H1 (cell line): ENCODE data around the gene CCDC197. TPM values are rescaled to one million over a fixed set of nuclear protein-coding genes. Genes with fewer than 3 reads are reported as not detected.

ENCODE experiments used
- CREB1 ChIP-seq: IDR thresholded peaks from 2 replicates; pipeline ENCODE4 v1.6.1; 2012; ENCODE audit warnings: inconsistent platforms
- POLR2AphosphoS5 ChIP-seq: IDR thresholded peaks from 2 replicates; pipeline ENCODE4 v1.6.1; 2011; ENCODE audit warnings: low read depth, low read length
- POU5F1 ChIP-seq: IDR thresholded peaks from 2 replicates; pipeline ENCODE4 v1.6.1; 2011; ENCODE audit warnings: low read depth, mild to moderate bottlenecking, low read length, moderate library complexity
- RBBP5 ChIP-seq: IDR thresholded peaks from 2 replicates; pipeline ENCODE4 v1.7.1; 2012; ENCODE audit warnings: low read depth, mild to moderate bottlenecking, inconsistent platforms, low read length, moderate library complexity, borderline replicate concordance
- TAF1 ChIP-seq: IDR thresholded peaks from 2 replicates; pipeline ENCODE4 v1.6.1; 2011; ENCODE audit warnings: mild to moderate bottlenecking, low read depth, low read length
- TAF7 ChIP-seq: optimal IDR thresholded peaks from 2 replicates; pipeline ENCODE3; 2011; ENCODE audit warnings: low read depth, mild to moderate bottlenecking, inconsistent platforms, low read length, moderate library complexity, borderline replicate concordance
- TCF12 ChIP-seq: IDR thresholded peaks from 2 replicates; pipeline ENCODE4 v1.6.1; 2011; ENCODE audit warnings: low read depth, mild to moderate bottlenecking, low read length
- YY1 ChIP-seq: IDR thresholded peaks from 2 replicates; pipeline ENCODE4 v1.6.1; 2011; ENCODE audit warnings: low read depth, mild to moderate bottlenecking, low read length
- polyA plus RNA-seq, 7 experiments: library from polyadenylated mRNA; depleted of rRNA in 3 of 7; stranded (reverse) in 5 of 7; unstranded in 2 of 7; fragments of >200 nt in 5 of 7; fragments of 200-250 nt in 2 of 7; gene quantifications; 1 replicate in 5 of 7; 2 replicates in 1 of 7; 4 replicates in 1 of 7; pipeline versions ENCODE4 v1.2.1 to v1.2.3, GENCODE V29; 2011 to 2013; ENCODE audit warnings: missing spikeins in 2 of 7, mixed read lengths in 2 of 7
- total RNA-seq: library from RNA; stranded (reverse); fragmentation: NEBNext Ultra II Directional; extraction: Animal tissue kit (Norgen Biotek cat#: 25700); gene quantifications from 2 replicates; pipeline ENCODE4 v1.2.1, GENCODE V29; 2021
- TF ChIP-seq, protein P1 (sequence below): fragments of 300-600 bp; sonication (generic); IDR thresholded peaks from 2 replicates; pipeline ENCODE4 v1.7.1; 2012; ENCODE audit warnings: low read length, moderate library complexity, mild to moderate bottlenecking, inconsistent platforms; ENCODE audit not compliant: insufficient replicate concordance

The CCDC197 gene
- total and polyA plus RNA-seq, 2 of the 8 experiments (the other 6 are each of a cell fraction or from before 2014, with no cell fraction given) = not detected

DNA sequence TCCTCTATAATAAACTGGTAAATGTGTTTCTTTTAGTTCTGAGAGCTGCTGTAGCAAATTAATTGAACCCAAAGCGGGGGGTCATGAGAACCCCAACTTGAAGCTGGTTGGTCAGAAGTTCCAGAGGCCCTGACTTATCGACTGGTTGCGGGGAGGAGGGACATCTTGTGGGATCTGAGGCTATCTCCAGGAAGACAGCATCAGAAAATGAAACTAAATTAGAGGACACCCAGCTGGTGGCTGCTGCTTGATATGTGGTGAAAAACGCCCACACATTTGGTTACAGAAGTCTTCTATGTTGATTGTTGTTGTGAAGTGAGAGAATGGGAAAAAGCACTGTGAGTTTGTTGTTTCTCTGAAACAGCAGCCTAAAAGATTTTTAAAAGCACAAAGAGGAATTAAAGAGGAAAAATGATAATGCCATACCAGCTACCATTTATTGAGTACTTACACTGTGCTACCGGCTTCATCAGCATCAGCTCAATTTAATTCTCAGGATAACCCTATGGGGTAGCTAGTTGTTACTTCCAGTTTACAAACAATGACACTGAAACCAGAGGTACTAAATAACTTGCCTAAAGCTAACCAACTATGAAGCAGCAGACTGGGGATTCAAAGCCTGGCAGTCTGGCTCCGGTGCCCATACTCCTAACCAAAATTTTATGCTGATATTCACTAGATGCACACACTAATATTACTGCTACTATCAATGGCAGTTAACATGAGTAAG lies 59.6 kb downstream of the CCDC197 start (continued):
- TF ChIP-seq, protein P1, sequence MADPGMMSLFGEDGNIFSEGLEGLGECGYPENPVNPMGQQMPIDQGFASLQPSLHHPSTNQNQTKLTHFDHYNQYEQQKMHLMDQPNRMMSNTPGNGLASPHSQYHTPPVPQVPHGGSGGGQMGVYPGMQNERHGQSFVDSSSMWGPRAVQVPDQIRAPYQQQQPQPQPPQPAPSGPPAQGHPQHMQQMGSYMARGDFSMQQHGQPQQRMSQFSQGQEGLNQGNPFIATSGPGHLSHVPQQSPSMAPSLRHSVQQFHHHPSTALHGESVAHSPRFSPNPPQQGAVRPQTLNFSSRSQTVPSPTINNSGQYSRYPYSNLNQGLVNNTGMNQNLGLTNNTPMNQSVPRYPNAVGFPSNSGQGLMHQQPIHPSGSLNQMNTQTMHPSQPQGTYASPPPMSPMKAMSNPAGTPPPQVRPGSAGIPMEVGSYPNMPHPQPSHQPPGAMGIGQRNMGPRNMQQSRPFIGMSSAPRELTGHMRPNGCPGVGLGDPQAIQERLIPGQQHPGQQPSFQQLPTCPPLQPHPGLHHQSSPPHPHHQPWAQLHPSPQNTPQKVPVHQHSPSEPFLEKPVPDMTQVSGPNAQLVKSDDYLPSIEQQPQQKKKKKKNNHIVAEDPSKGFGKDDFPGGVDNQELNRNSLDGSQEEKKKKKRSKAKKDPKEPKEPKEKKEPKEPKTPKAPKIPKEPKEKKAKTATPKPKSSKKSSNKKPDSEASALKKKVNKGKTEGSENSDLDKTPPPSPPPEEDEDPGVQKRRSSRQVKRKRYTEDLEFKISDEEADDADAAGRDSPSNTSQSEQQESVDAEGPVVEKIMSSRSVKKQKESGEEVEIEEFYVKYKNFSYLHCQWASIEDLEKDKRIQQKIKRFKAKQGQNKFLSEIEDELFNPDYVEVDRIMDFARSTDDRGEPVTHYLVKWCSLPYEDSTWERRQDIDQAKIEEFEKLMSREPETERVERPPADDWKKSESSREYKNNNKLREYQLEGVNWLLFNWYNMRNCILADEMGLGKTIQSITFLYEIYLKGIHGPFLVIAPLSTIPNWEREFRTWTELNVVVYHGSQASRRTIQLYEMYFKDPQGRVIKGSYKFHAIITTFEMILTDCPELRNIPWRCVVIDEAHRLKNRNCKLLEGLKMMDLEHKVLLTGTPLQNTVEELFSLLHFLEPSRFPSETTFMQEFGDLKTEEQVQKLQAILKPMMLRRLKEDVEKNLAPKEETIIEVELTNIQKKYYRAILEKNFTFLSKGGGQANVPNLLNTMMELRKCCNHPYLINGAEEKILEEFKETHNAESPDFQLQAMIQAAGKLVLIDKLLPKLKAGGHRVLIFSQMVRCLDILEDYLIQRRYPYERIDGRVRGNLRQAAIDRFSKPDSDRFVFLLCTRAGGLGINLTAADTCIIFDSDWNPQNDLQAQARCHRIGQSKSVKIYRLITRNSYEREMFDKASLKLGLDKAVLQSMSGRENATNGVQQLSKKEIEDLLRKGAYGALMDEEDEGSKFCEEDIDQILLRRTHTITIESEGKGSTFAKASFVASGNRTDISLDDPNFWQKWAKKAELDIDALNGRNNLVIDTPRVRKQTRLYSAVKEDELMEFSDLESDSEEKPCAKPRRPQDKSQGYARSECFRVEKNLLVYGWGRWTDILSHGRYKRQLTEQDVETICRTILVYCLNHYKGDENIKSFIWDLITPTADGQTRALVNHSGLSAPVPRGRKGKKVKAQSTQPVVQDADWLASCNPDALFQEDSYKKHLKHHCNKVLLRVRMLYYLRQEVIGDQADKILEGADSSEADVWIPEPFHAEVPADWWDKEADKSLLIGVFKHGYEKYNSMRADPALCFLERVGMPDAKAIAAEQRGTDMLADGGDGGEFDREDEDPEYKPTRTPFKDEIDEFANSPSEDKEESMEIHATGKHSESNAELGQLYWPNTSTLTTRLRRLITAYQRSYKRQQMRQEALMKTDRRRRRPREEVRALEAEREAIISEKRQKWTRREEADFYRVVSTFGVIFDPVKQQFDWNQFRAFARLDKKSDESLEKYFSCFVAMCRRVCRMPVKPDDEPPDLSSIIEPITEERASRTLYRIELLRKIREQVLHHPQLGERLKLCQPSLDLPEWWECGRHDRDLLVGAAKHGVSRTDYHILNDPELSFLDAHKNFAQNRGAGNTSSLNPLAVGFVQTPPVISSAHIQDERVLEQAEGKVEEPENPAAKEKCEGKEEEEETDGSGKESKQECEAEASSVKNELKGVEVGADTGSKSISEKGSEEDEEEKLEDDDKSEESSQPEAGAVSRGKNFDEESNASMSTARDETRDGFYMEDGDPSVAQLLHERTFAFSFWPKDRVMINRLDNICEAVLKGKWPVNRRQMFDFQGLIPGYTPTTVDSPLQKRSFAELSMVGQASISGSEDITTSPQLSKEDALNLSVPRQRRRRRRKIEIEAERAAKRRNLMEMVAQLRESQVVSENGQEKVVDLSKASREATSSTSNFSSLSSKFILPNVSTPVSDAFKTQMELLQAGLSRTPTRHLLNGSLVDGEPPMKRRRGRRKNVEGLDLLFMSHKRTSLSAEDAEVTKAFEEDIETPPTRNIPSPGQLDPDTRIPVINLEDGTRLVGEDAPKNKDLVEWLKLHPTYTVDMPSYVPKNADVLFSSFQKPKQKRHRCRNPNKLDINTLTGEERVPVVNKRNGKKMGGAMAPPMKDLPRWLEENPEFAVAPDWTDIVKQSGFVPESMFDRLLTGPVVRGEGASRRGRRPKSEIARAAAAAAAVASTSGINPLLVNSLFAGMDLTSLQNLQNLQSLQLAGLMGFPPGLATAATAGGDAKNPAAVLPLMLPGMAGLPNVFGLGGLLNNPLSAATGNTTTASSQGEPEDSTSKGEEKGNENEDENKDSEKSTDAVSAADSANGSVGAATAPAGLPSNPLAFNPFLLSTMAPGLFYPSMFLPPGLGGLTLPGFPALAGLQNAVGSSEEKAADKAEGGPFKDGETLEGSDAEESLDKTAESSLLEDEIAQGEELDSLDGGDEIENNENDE = no peak
- TF ChIP-seq RBBP5 (no peak), POLR2AphosphoS5 (no peak), CREB1 (no peak), TAF1 (no peak), TCF12 (no peak), POU5F1 (no peak), TAF7 (no peak), YY1 (no peak)
